HepG2 (cell line): ENCODE data around the gene ESAM.

Source experiments
- HIVEP1 ChIP-seq: sonication (generic); formaldehyde crosslinking; IDR thresholded peaks from 2 replicates; pipeline ENCODE4 v1.4.0; 2020; ENCODE audit warnings: mild to moderate bottlenecking, missing genetic modification reagents
- JUNB ChIP-seq: sonication (generic); formaldehyde crosslinking; IDR thresholded peaks from 2 replicates; pipeline ENCODE4 v1.8.0; 2022; ENCODE audit warnings: missing genetic modification reagents, mild to moderate bottlenecking, borderline replicate concordance
- MTF2 ChIP-seq: sonication (generic); formaldehyde crosslinking; IDR thresholded peaks from 2 replicates; pipeline ENCODE4 v1.5.0; 2020; ENCODE audit warnings: missing genetic modification reagents, borderline replicate concordance
- SMAD3 ChIP-seq: sonication (generic); formaldehyde crosslinking; IDR thresholded peaks from 2 replicates; pipeline ENCODE4 v1.4.0; 2020; ENCODE audit warnings: missing genetic modification reagents
- SMARCC2 ChIP-seq: fragments of 450-650 bp; IDR thresholded peaks from 2 replicates; pipeline ENCODE4 v1.6.1; 2017; ENCODE audit warnings: antibody characterized with exemption, mild to moderate bottlenecking
- SMARCE1 ChIP-seq: fragments of 450-650 bp; IDR thresholded peaks from 2 replicates; pipeline ENCODE4 v1.6.1; 2017; ENCODE audit warnings: borderline replicate concordance
- STAG1 ChIP-seq: sonication (generic); formaldehyde crosslinking; IDR thresholded peaks from 2 replicates; pipeline ENCODE4 v1.4.0; 2020; ENCODE audit warnings: missing genetic modification reagents
- ZNF460 ChIP-seq: sonication (generic); formaldehyde crosslinking; IDR thresholded peaks from 2 replicates; pipeline ENCODE4 v1.5.1; 2020; ENCODE audit warnings: missing genetic modification reagents, mild to moderate bottlenecking, borderline replicate concordance

DNA sequence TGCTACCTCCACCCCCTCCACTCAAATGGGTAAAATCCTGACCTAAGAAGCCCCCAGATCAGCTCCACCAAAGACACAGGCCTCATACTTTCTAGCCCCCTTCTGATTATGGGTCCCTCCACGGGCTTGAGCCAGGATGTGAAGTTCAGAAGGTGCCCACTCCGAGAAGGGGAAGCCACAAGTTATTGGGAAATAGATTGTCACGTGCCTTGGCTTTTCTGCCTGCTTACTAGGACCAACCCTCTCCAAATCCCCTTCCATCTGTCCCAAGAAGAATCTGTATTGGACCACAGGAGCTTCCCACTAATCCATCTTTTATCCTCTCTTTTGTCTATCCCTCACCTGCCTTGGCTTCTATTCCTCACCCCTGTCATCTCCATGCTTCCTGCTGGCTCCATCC lies 25.4 kb downstream of the ESAM start:
- TF ChIP-seq SMARCE1 = no peak
- no peak for TF ChIP-seq SMARCC2
- TF ChIP-seq JUNB (CRISPR knock-in tag) = no peak
- TF ChIP-seq MTF2 = no peak
- TF ChIP-seq HIVEP1 = no peak
- no peak for TF ChIP-seq SMAD3 (CRISPR knock-in tag)
- no peak for TF ChIP-seq ZNF460 (CRISPR knock-in tag)
- no peak for TF ChIP-seq STAG1
